HG03064 (cell line): ENCODE results near the gene AHCY.
"Not testable (repeated sequence)": the region's sequence is repeated elsewhere in the genome, so short reads cannot be mapped to it uniquely, and the experiment has no call there.

Experiments used
- ATAC-seq: cut with Tn5 transposase; IDR thresholded peaks from one replicate; pipeline ENCODE4 v1.9.1; 2021; ENCODE audit warnings: low read depth; ENCODE audit not compliant: unreplicated experiment

Gene AHCY

GRCh38 chr20:34328207-34328606, 25.1 kb upstream of the AHCY start:
- ATAC-seq: not testable (repeated sequence)

- no peak for ATAC-seq
Measured at GRCh38 chr20:34324541-34324940, 21.4 kb upstream of the AHCY start.

GRCh38 chr20:34322267-34323105, 19.3 kb upstream of the AHCY start:
- no peak for ATAC-seq

- ATAC-seq: no peak
Measured at GRCh38 chr20:34320861-34321260, 17.7 kb upstream of the AHCY start.

- ATAC-seq: no peak
Measured at GRCh38 chr20:34318609-34319443, 15.7 kb upstream of the AHCY start.

- no peak for ATAC-seq
Measured at GRCh38 chr20:34316196-34316814, 13.2 kb upstream of the AHCY start.

- no peak for ATAC-seq
Measured at GRCh38 chr20:34315236-34315635, 12.1 kb upstream of the AHCY start.

- peak; percentile 71 for ATAC-seq
Measured at GRCh38 chr20:34312544-34313217, 9.5 kb upstream of the AHCY start.

GRCh38 chr20:34312024-34312460, 8.9 kb upstream of the AHCY start:
- ATAC-seq: no peak

- ATAC-seq: no peak
Measured at GRCh38 chr20:34311118-34312023, 8.2 kb upstream of the AHCY start.

GRCh38 chr20:34310481-34311117, 7.4 kb upstream of the AHCY start:
- no peak for ATAC-seq

GRCh38 chr20:34309691-34310090, 6.5 kb upstream of the AHCY start:
- ATAC-seq: no peak

- no peak for ATAC-seq
Measured at GRCh38 chr20:34305333-34306230, 2.4 kb upstream of the AHCY start.

GRCh38 chr20:34302312-34302722, 838 bp downstream of the AHCY start:
- ATAC-seq: no peak

- no peak for ATAC-seq
Measured at GRCh38 chr20:34301587-34302311, 1.4 kb downstream of the AHCY start.

- no peak for ATAC-seq
Measured at GRCh38 chr20:34300809-34301586, 2.2 kb downstream of the AHCY start.
